Neural cell (in vitro differentiated cells): Measurements from ENCODE around the gene PPFIA1. TPM values are rescaled to one million over a fixed set of nuclear protein-coding genes. Genes with fewer than 3 reads are reported as not detected.

ENCODE experiments used
- H2AFZ ChIP-seq: fragments of 200-600, 300-800 bp; sonication (generic), shearing (Covaris generic); 2 replicates; pipeline ENCODE4 v1.6.0; 2014; ENCODE audit warnings: low read depth, mild to moderate bottlenecking, antibody characterized with exemption, low read length, moderate library complexity
- H3F3A ChIP-seq: fragments of 200-600 bp; shearing (Covaris generic); 2 replicates; pipeline ENCODE4 v1.6.1; 2016; ENCODE audit warnings: mild to moderate bottlenecking, moderate library complexity, mixed read lengths, antibody characterized with exemption, low read length; ENCODE audit not compliant: insufficient read depth, poor library complexity, severe bottlenecking
- H3K27ac ChIP-seq: fragments of 200-600, 300-800 bp; sonication (generic), shearing (Covaris generic); 2 replicates; pipeline ENCODE4 v1.5.1; 2014; ENCODE audit warnings: mild to moderate bottlenecking, low read length, moderate library complexity
- H3K27me3 ChIP-seq: fragments of 300-800, 200-600 bp; sonication (generic), shearing (Covaris generic); 2 replicates; pipeline ENCODE4 v1.6.0; 2014; ENCODE audit warnings: mild to moderate bottlenecking, low read depth, low read length, moderate library complexity; ENCODE audit not compliant: insufficient read depth
- H3K36me3 ChIP-seq: fragments of 300-800, 200-600 bp; sonication (generic), shearing (Covaris generic); 2 replicates; pipeline ENCODE4 v1.5.1; 2014; ENCODE audit warnings: mild to moderate bottlenecking, antibody characterized with exemption, low read length, moderate library complexity; ENCODE audit not compliant: insufficient read depth
- H3K4me2 ChIP-seq: fragments of 300-800, 200-600 bp; sonication (generic), shearing (Covaris generic); 2 replicates; pipeline ENCODE4 v1.6.0; 2014; ENCODE audit warnings: mild to moderate bottlenecking, low read length
- H3K4me3 ChIP-seq: fragments of 300-800, 200-600 bp; sonication (generic), shearing (Covaris generic); 2 replicates; pipeline ENCODE4 v1.5.1; 2014; ENCODE audit warnings: mild to moderate bottlenecking, low read length, moderate library complexity
- H3K79me2 ChIP-seq: fragments of 200-600 bp; shearing (Covaris generic); replicated peaks from 2 replicates; pipeline ENCODE4 v1.6.0; 2014; ENCODE audit warnings: mild to moderate bottlenecking, low read length, moderate library complexity; ENCODE audit not compliant: insufficient read depth
- H3K9ac ChIP-seq: fragments of 300-800, 200-600 bp; sonication (generic), shearing (Covaris generic); 2 replicates; pipeline ENCODE4 v1.6.1; 2016; ENCODE audit warnings: mild to moderate bottlenecking, low read length, mixed read lengths
- H3K9me2 ChIP-seq: fragments of 200-600 bp; shearing (Covaris generic); 2 replicates; pipeline ENCODE4 v1.6.1; 2016; ENCODE audit warnings: mild to moderate bottlenecking, low read length, mixed read lengths; ENCODE audit not compliant: insufficient read depth
- H3K9me3 ChIP-seq: fragments of 200-600, 300-800 bp; sonication (generic), shearing (Covaris generic); 2 replicates; pipeline ENCODE4 v1.6.1; 2016; ENCODE audit warnings: mild to moderate bottlenecking, mixed run types, low read length, moderate library complexity, mixed read lengths
- H4K20me1 ChIP-seq: fragments of 200-600 bp; shearing (Covaris generic); 2 replicates; pipeline ENCODE4 v1.6.1; 2016; ENCODE audit warnings: mild to moderate bottlenecking, mixed run types; ENCODE audit not compliant: insufficient read depth
- EP300 ChIP-seq: fragments of 450-650 bp; conservative IDR thresholded peaks from 2 replicates; pipeline ENCODE4 v1.6.1; 2014; ENCODE audit warnings: antibody characterized with exemption, mild to moderate bottlenecking, moderate library complexity; ENCODE audit not compliant: poor library complexity, severe bottlenecking
- EZH2 ChIP-seq: fragments of 200-600, 300-800 bp; shearing (Covaris generic), sonication (generic); IDR thresholded peaks from 2 replicates; pipeline ENCODE4 v1.6.1; 2014; ENCODE audit warnings: antibody characterized with exemption, low read length, borderline replicate concordance, mild to moderate bottlenecking; ENCODE audit not compliant: insufficient read depth, poor library complexity, severe bottlenecking
- MXI1 ChIP-seq: fragments of 450-650 bp; conservative IDR thresholded peaks from 2 replicates; pipeline ENCODE4 v1.6.1; 2014; ENCODE audit warnings: antibody characterized with exemption, mild to moderate bottlenecking; ENCODE audit not compliant: poor library complexity, severe bottlenecking
- POLR2AphosphoS5 ChIP-seq: IDR thresholded peaks from 2 replicates; pipeline ENCODE4 v1.6.1; 2012
- RAD21 ChIP-seq: fragments of 450-650 bp; conservative IDR thresholded peaks from 2 replicates; pipeline ENCODE4 v1.6.1; 2014; ENCODE audit warnings: antibody characterized with exemption, mild to moderate bottlenecking, moderate library complexity
- SMC3 ChIP-seq: fragments of 450-650 bp; conservative IDR thresholded peaks from 2 replicates; pipeline ENCODE4 v1.6.1; 2014; ENCODE audit warnings: antibody characterized with exemption, mild to moderate bottlenecking, moderate library complexity; ENCODE audit not compliant: poor library complexity
- TAF1 ChIP-seq: IDR thresholded peaks from 2 replicates; pipeline ENCODE4 v1.6.1; 2012; ENCODE audit warnings: low read depth
- polyA plus RNA-seq: library from polyadenylated mRNA; depleted of rRNA; stranded (reverse); fragments of >200 nt; gene quantifications from 2 replicates; pipeline ENCODE4 v1.2.3, GENCODE V29; 2014
- TF ChIP-seq, protein P1 (sequence below): fragments of 450-650 bp; IDR thresholded peaks from 2 replicates; pipeline ENCODE4 v1.5.1; 2014; ENCODE audit warnings: antibody characterized with exemption, mild to moderate bottlenecking, moderate library complexity; ENCODE audit not compliant: poor library complexity, severe bottlenecking
- TF ChIP-seq, protein P2 (sequence below): IDR thresholded peaks from 2 replicates; pipeline ENCODE4 v1.6.1; 2012; ENCODE audit warnings: borderline replicate concordance

PPFIA1 gene
- polyA plus RNA-seq, 1 donor from 2014 or later: 48.9 TPM

DNA sequence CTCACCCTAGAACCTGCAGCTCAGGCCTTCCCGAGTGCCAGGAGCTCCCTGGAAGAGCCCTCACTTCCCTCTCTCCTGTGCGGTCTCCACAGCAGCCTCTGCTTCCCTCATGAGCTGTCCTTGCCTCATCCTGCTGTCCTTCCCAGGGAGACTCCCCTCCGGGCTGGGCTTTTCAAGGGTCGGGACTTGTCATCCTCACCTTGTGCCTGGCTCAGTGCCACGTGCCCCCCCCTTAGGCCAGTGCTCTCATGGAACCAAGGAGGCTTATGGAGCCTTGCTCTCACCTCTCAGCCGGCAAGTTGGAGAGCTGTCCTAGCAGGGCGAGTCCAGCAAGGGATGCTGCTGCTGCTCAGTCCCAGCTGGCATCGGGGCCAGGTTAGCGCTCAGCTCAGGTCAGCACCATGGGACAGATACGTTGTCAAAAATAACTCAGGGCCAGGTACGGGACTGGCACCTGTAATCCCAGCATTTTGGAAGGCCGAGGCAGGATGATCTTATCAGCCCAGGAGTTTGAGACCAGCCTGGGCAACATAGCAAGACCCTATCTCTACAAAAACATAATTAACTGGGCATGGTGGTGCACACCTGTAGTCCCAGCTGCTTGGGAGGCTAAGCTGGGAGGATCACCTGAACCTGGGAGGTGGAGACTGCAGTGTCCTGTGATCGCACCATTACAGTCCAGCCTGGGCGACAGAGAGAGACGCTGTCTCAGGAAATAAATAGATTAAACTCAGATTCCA lies 141.4 kb downstream of the PPFIA1 start:
- Histone ChIP-seq H2AFZ (no peak overlapping the region), H3K79me2 (no peaks in the 10 kb centered on the region), H3K27me3 (no peaks in the 10 kb centered on the region), H3K9me2 (no peaks in the 10 kb centered on the region), H4K20me1 (no peaks in the 10 kb centered on the region), H3K36me3 (peaks cover 5% of the 10 kb centered on the region), H3K9ac (no peak overlapping the region), H3K4me3 (no peak overlapping the region), H3F3A (no peaks in the 10 kb centered on the region), H3K27ac (no peak overlapping the region), H3K9me3 (no peaks in the 10 kb centered on the region), H3K4me2 (no peak overlapping the region)
- TF ChIP-seq, protein P1, sequence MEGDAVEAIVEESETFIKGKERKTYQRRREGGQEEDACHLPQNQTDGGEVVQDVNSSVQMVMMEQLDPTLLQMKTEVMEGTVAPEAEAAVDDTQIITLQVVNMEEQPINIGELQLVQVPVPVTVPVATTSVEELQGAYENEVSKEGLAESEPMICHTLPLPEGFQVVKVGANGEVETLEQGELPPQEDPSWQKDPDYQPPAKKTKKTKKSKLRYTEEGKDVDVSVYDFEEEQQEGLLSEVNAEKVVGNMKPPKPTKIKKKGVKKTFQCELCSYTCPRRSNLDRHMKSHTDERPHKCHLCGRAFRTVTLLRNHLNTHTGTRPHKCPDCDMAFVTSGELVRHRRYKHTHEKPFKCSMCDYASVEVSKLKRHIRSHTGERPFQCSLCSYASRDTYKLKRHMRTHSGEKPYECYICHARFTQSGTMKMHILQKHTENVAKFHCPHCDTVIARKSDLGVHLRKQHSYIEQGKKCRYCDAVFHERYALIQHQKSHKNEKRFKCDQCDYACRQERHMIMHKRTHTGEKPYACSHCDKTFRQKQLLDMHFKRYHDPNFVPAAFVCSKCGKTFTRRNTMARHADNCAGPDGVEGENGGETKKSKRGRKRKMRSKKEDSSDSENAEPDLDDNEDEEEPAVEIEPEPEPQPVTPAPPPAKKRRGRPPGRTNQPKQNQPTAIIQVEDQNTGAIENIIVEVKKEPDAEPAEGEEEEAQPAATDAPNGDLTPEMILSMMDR: no peak
- TF ChIP-seq EZH2: no peak
- TF ChIP-seq RAD21: no peak
- TF ChIP-seq EP300: no peak
- no peak for TF ChIP-seq MXI1
- TF ChIP-seq, protein P2, sequence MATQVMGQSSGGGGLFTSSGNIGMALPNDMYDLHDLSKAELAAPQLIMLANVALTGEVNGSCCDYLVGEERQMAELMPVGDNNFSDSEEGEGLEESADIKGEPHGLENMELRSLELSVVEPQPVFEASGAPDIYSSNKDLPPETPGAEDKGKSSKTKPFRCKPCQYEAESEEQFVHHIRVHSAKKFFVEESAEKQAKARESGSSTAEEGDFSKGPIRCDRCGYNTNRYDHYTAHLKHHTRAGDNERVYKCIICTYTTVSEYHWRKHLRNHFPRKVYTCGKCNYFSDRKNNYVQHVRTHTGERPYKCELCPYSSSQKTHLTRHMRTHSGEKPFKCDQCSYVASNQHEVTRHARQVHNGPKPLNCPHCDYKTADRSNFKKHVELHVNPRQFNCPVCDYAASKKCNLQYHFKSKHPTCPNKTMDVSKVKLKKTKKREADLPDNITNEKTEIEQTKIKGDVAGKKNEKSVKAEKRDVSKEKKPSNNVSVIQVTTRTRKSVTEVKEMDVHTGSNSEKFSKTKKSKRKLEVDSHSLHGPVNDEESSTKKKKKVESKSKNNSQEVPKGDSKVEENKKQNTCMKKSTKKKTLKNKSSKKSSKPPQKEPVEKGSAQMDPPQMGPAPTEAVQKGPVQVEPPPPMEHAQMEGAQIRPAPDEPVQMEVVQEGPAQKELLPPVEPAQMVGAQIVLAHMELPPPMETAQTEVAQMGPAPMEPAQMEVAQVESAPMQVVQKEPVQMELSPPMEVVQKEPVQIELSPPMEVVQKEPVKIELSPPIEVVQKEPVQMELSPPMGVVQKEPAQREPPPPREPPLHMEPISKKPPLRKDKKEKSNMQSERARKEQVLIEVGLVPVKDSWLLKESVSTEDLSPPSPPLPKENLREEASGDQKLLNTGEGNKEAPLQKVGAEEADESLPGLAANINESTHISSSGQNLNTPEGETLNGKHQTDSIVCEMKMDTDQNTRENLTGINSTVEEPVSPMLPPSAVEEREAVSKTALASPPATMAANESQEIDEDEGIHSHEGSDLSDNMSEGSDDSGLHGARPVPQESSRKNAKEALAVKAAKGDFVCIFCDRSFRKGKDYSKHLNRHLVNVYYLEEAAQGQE: no peak
- no peak for TF ChIP-seq TAF1
- no peak for TF ChIP-seq SMC3

DNA sequence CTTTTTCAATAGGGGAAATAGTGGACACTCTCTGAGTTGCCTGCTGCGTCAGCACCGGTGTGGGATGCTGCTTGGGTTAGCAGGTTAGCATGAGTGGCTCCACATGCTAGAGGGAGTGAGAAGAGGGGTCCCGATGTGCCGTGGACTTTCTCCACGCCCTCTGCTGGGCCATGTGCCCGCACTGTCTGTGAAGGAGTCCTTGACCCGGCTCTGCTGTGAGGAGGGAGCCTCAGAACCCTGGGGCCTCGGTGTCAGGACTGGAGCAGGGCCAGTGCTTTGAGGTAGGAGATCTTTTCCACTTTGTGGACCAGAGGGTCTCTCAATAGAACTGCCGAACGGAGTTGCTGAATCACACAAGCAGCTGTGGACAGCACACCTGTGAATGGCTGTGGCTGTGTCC lies 142.7 kb downstream of the PPFIA1 start:
- H4K20me1 ChIP-seq: no peaks in the 10 kb centered on the region
- peaks cover 5% of the 10 kb centered on the region for H3K36me3 ChIP-seq
- H3K79me2 ChIP-seq: no peaks in the 10 kb centered on the region

More for the DNA sequence above, 142.7 kb downstream of the PPFIA1 start:
- H2AFZ ChIP-seq: no peak overlapping the region
- H3K9me3 ChIP-seq: no peaks in the 10 kb centered on the region
- no peak overlapping the region for H3K4me3 ChIP-seq
- H3K9me2 ChIP-seq: no peaks in the 10 kb centered on the region
- no peak overlapping the region for H3K27ac ChIP-seq
- no peaks in the 10 kb centered on the region for H3F3A ChIP-seq
- no peak overlapping the region for H3K4me2 ChIP-seq
- no peaks in the 10 kb centered on the region for H3K27me3 ChIP-seq
- no peak overlapping the region for H3K9ac ChIP-seq
- no peak for TF ChIP-seq EP300
- no peak for TF ChIP-seq SMC3
- no peak for TF ChIP-seq TAF1
- TF ChIP-seq POLR2AphosphoS5: no peak
- TF ChIP-seq MXI1: no peak
- TF ChIP-seq RAD21: no peak
- TF ChIP-seq, protein P2: no peak
- no peak for TF ChIP-seq EZH2
- TF ChIP-seq, protein P1: no peak
